ENCODE measurements around the gene C1S. TPM values are rescaled to one million over a fixed set of nuclear protein-coding genes. Genes with fewer than 3 reads are reported as not detected.

Gene C1S
- total RNA-seq, 1 donor from 2014 or later = 18.2 TPM

- peaks cover 26% of the 10 kb centered on the region for H3K4me1 Mint-ChIP-seq (ENCODE audit: unreplicated experiment)
Measured at GRCh38 chr12:7064516-7064915, 4.0 kb downstream of the C1S start.

GRCh38 chr12:7065073-7065623, 4.6 kb downstream of the C1S start:
- H3K27me3 Mint-ChIP-seq (ENCODE audit: unreplicated experiment) = peaks cover 12% of the 10 kb centered on the region
- H3K4me3 Mint-ChIP-seq (ENCODE audit: unreplicated experiment) = no peak overlapping the region

More at GRCh38 chr12:7064516-7064915, 4.0 kb downstream of the C1S start:
- Mint-ChIP-seq H3K9me3 (ENCODE audit: unreplicated experiment) (no peaks in the 10 kb centered on the region), H3K27me3 (ENCODE audit: unreplicated experiment) (peaks cover 12% of the 10 kb centered on the region), H3K27ac (ENCODE audit: unreplicated experiment) (no peak overlapping the region), H3K4me3 (ENCODE audit: unreplicated experiment) (no peak overlapping the region), H3K36me3 (ENCODE audit: unreplicated experiment) (no peaks in the 10 kb centered on the region)
- no peak for TF ChIP-seq CTCF (IDR thresholded peaks at IDR 0.05)
- DNase-seq (ENCODE audit: extremely low spot score, unreplicated experiment) = no peak

GRCh38 chr12:7066596-7066995, 6.1 kb downstream of the C1S start:
- H3K36me3 Mint-ChIP-seq (ENCODE audit: unreplicated experiment) = no peaks in the 10 kb centered on the region
- peaks cover 10% of the 10 kb centered on the region for H3K4me1 Mint-ChIP-seq (ENCODE audit: unreplicated experiment)
- no peak for TF ChIP-seq CTCF (IDR thresholded peaks at IDR 0.05)
- peaks cover 15% of the 10 kb centered on the region for H3K27me3 Mint-ChIP-seq (ENCODE audit: unreplicated experiment)
- DNase-seq (ENCODE audit: extremely low spot score, unreplicated experiment) = no peak
- no peak overlapping the region for H3K4me3 Mint-ChIP-seq (ENCODE audit: unreplicated experiment)
- H3K27ac Mint-ChIP-seq (ENCODE audit: unreplicated experiment) = no peak overlapping the region
- H3K9me3 Mint-ChIP-seq (ENCODE audit: unreplicated experiment) = no peaks in the 10 kb centered on the region

More at GRCh38 chr12:7065073-7065623, 4.6 kb downstream of the C1S start:
- Mint-ChIP-seq H3K9me3 (ENCODE audit: unreplicated experiment) (no peaks in the 10 kb centered on the region), H3K4me1 (ENCODE audit: unreplicated experiment) (peaks cover 20% of the 10 kb centered on the region), H3K27ac (ENCODE audit: unreplicated experiment) (no peak overlapping the region), H3K36me3 (ENCODE audit: unreplicated experiment) (no peaks in the 10 kb centered on the region)
- no peak for TF ChIP-seq CTCF (IDR thresholded peaks at IDR 0.05)
- DNase-seq (ENCODE audit: extremely low spot score, unreplicated experiment) = no peak

- Mint-ChIP-seq H3K4me1 (ENCODE audit: unreplicated experiment) (peaks cover 10% of the 10 kb centered on the region), H3K9me3 (ENCODE audit: unreplicated experiment) (no peaks in the 10 kb centered on the region), H3K27me3 (ENCODE audit: unreplicated experiment) (peaks cover 20% of the 10 kb centered on the region), H3K36me3 (ENCODE audit: unreplicated experiment) (no peaks in the 10 kb centered on the region), H3K4me3 (ENCODE audit: unreplicated experiment) (no peak overlapping the region), H3K27ac (ENCODE audit: unreplicated experiment) (no peak overlapping the region)
- DNase-seq (ENCODE audit: extremely low spot score, unreplicated experiment) = no peak
- TF ChIP-seq CTCF (IDR thresholded peaks at IDR 0.05) = no peak
Measured at GRCh38 chr12:7067096-7067495, 6.6 kb downstream of the C1S start.

GRCh38 chr12:7068240-7068993, 7.9 kb downstream of the C1S start:
- H3K9me3 Mint-ChIP-seq (ENCODE audit: unreplicated experiment) = no peaks in the 10 kb centered on the region
- H3K4me1 Mint-ChIP-seq (ENCODE audit: unreplicated experiment) = peaks cover 7% of the 10 kb centered on the region
- H3K4me3 Mint-ChIP-seq (ENCODE audit: unreplicated experiment) = no peak overlapping the region
- peaks cover 28% of the 10 kb centered on the region for H3K27me3 Mint-ChIP-seq (ENCODE audit: unreplicated experiment)
- no peak for DNase-seq (ENCODE audit: extremely low spot score, unreplicated experiment)
- no peak for TF ChIP-seq CTCF (IDR thresholded peaks at IDR 0.05)
- no peaks in the 10 kb centered on the region for H3K36me3 Mint-ChIP-seq (ENCODE audit: unreplicated experiment)
- H3K27ac Mint-ChIP-seq (ENCODE audit: unreplicated experiment) = peak overlapping the region; percentile 4
